ENCODE results near the gene ZFAND6. TPM values are rescaled to one million over a fixed set of nuclear protein-coding genes. Genes with fewer than 3 reads are reported as not detected.

The ZFAND6 gene
- total RNA-seq, 1 donor from 2014 or later, result 87.4 TPM

GRCh38 chr15:80186597-80186996 lies 127.1 kb downstream of the ZFAND6 start:
- intact Hi-C loops (cut with DNase I), result no loop called here
- DNase-seq (ENCODE audit: extremely low spot score in 2 of 2), result no peak
- Histone ChIP-seq H3K4me1 (no peaks in the 10 kb centered on the region), H3K36me3 (peaks cover 0 to 41% of the 10 kb centered on the region in 2 donors), H3K27me3 (no peaks in the 10 kb centered on the region), H3K4me3 (no peak overlapping the region), H3K27ac (no peak overlapping the region), H3K9me3 (no peaks in the 10 kb centered on the region)
- TF ChIP-seq POLR2AphosphoS5 (IDR thresholded peaks at IDR 0.05; ENCODE audit: insufficient read depth in 1 of 2, low read depth in 1 of 2) (no peak), POLR2A (IDR thresholded peaks at IDR 0.05) (no peak), CTCF (IDR thresholded peaks at IDR 0.05) (no peak)

Small RNAs within 50 kb of the gene (small RNA-seq; reads per million reads assigned to genes)
- gene RF00017, result not detected

Other genes starting within 250 kb of the ZFAND6 start
- gene MTHFS, start 162.7 kb upstream of the ZFAND6 start, total RNA-seq, result 7.1 TPM
- 1.7 TPM for gene BCL2A1, start 88.5 kb upstream of the ZFAND6 start, total RNA-seq
- gene FAH, start 93.3 kb downstream of the ZFAND6 start, total RNA-seq, result 27.3 TPM
- gene CTXND1, start 192.5 kb downstream of the ZFAND6 start, total RNA-seq, result 0.49 TPM

All from vagina (tissue), 2 donors.